HL-60 (cell line): ENCODE results near the gene ANKRD55.
"Not testable (repeated sequence)": the region's sequence is repeated elsewhere in the genome, so short reads cannot be mapped to it uniquely, and the experiment has no call there.

ENCODE experiments used
- DNase-seq, 2 experiments: peaks; one replicate each; pipeline ENCODE4 v3.0.0-alpha.2; 2010 to 2020; ENCODE audit warnings: low read depth in 1 of 2, low spot score in 1 of 2
- H3K27ac ChIP-seq: fragments of 250-450 bp; sonication (Bioruptor Pico); replicated peaks from 2 replicates; pipeline ENCODE4 v1.5.1; 2020; ENCODE audit warnings: mild to moderate bottlenecking, moderate library complexity
- H3K27me3 ChIP-seq: fragments of 250-450 bp; sonication (Bioruptor Pico); 2 replicates; pipeline ENCODE4 v1.5.1; 2021; ENCODE audit warnings: mild to moderate bottlenecking, moderate library complexity; ENCODE audit not compliant: insufficient read depth, poor library complexity, severe bottlenecking
- H3K4me3 ChIP-seq: replicated peaks from 2 replicates; pipeline ENCODE4 v1.5.1; 2011; ENCODE audit warnings: mild to moderate bottlenecking, control low read depth, low read length; ENCODE audit not compliant: insufficient read depth
- CTCF ChIP-seq: IDR thresholded peaks from one replicate; pipeline ENCODE4 v1.5.1; 2011; ENCODE audit warnings: low read length, control low read depth, inconsistent platforms; ENCODE audit not compliant: insufficient read depth
- GABPA ChIP-seq: IDR thresholded peaks from 2 replicates; pipeline ENCODE4 v1.6.1; 2012; ENCODE audit warnings: low read depth
- POLR2AphosphoS5 ChIP-seq: IDR thresholded peaks from 2 replicates; pipeline ENCODE4 v1.6.1; 2012; ENCODE audit warnings: low read depth
- REST ChIP-seq: IDR thresholded peaks from 2 replicates; pipeline ENCODE4 v1.6.1; 2012; ENCODE audit warnings: low read depth; ENCODE audit not compliant: insufficient replicate concordance
- SPI1 ChIP-seq: IDR thresholded peaks from 2 replicates; pipeline ENCODE4 v1.6.1; 2012; ENCODE audit warnings: low read depth, mild to moderate bottlenecking, borderline replicate concordance

The ANKRD55 gene

GRCh38 chr5:56213886-56214535, 19.1 kb downstream of the ANKRD55 start:
- H3K4me3 ChIP-seq, H3K27me3 ChIP-seq, DNase-seq, H3K27ac ChIP-seq: not testable (repeated sequence)

- no peak for TF ChIP-seq CTCF
- no peak for TF ChIP-seq REST
- no peak for TF ChIP-seq GABPA
- no peak for TF ChIP-seq POLR2AphosphoS5
- TF ChIP-seq SPI1: no peak
- no peak for DNase-seq
- no peak overlapping the region for H3K4me3 ChIP-seq
- no peak overlapping the region for H3K27ac ChIP-seq
- H3K27me3 ChIP-seq: no peaks in the 10 kb centered on the region
Observed at GRCh38 chr5:56212130-56212879, 20.8 kb downstream of the ANKRD55 start.

GRCh38 chr5:56211298-56211865, 21.7 kb downstream of the ANKRD55 start:
- TF ChIP-seq GABPA (no peak), CTCF (no peak), REST (no peak), POLR2AphosphoS5 (no peak), SPI1 (no peak)
- DNase-seq: no peak
- Histone ChIP-seq H3K27me3 (no peaks in the 10 kb centered on the region), H3K27ac (no peak overlapping the region), H3K4me3 (no peak overlapping the region)

GRCh38 chr5:56208681-56209080, 24.4 kb downstream of the ANKRD55 start:
- no peaks in the 10 kb centered on the region for H3K27me3 ChIP-seq
- no peak overlapping the region for H3K4me3 ChIP-seq
- no peak for DNase-seq
- no peak for TF ChIP-seq REST
- no peak for TF ChIP-seq CTCF
- no peak for TF ChIP-seq POLR2AphosphoS5
- TF ChIP-seq SPI1: no peak
- TF ChIP-seq GABPA: no peak
- no peak overlapping the region for H3K27ac ChIP-seq
